ENCODE results near the gene UBE2R2. TPM values are rescaled to one million over a fixed set of nuclear protein-coding genes. Genes with fewer than 3 reads are reported as not detected.

Gene UBE2R2
- total and polyA plus RNA-seq, 4 donors, result 16.2 to 29.5 (median 27.4) TPM

DNA sequence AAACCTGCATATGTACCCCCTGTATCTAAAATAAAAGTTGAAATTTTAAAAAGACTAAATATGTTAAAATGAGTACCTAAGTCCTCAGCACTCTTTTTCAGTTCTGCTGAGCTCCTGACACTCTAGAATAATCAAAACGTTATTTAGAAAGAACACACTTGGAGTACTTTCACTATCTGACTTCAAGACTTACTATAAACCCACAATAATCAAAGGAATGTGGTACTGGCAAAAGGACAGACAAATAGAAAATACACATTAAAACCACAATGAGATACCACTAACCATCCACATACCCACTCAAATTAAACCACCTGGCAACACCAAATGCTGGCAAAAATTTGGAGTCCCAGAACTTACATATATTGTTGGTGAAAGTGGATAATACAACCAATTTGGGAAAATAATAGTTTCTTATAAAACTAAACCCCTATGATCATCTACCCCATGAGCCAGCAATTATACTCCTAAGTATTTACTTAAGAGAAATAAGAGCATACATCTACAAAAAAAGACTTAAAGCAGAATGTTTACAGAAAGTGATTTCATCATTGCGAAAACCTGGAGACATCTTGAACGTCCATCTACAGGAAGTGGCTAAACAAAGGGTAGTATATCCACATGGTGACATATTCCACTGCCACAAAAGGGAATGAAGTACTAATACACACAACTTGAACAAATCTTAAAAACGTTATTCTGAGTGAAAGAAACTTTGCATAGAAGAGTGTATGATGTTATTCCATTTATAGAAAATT, 34.4 kb upstream of the UBE2R2 start:
- peaks cover 0 to 3% (median 0%) of the 10 kb centered on the region in 3 donors for H3K27me3 ChIP-seq (ENCODE audit: control insufficient read depth in 3 of 3, insufficient read depth in 3 of 3, low read length in 2 of 3)
- no peaks in the 10 kb centered on the region for H3K36me3 ChIP-seq (ENCODE audit: control insufficient read depth in 4 of 4, insufficient read depth in 4 of 4, low read length in 4 of 4)
- 25 to 38% methylated on average over 4 of the region's 4 CpGs for WGBS, 2 donors
- peaks cover 0 to 6% (median 1%) of the 10 kb centered on the region in 5 donors for H3K4me1 ChIP-seq (ENCODE audit: control insufficient read depth in 5 of 5, insufficient read depth in 5 of 5, low read length in 5 of 5)
- no peak overlapping the region for H3K27ac ChIP-seq (ENCODE audit: low read depth in 1 of 2, low read length in 1 of 2)
- H3K9me3 ChIP-seq (ENCODE audit: control insufficient read depth in 4 of 4, insufficient read depth in 3 of 4, low read length in 3 of 4), result no peaks in the 10 kb centered on the region
- DNase-seq, result peak in 1 of 3 donors; percentile 37
- TF ChIP-seq, protein P1, sequence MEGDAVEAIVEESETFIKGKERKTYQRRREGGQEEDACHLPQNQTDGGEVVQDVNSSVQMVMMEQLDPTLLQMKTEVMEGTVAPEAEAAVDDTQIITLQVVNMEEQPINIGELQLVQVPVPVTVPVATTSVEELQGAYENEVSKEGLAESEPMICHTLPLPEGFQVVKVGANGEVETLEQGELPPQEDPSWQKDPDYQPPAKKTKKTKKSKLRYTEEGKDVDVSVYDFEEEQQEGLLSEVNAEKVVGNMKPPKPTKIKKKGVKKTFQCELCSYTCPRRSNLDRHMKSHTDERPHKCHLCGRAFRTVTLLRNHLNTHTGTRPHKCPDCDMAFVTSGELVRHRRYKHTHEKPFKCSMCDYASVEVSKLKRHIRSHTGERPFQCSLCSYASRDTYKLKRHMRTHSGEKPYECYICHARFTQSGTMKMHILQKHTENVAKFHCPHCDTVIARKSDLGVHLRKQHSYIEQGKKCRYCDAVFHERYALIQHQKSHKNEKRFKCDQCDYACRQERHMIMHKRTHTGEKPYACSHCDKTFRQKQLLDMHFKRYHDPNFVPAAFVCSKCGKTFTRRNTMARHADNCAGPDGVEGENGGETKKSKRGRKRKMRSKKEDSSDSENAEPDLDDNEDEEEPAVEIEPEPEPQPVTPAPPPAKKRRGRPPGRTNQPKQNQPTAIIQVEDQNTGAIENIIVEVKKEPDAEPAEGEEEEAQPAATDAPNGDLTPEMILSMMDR (IDR thresholded peaks at IDR 0.05; ENCODE audit: control extremely low read depth, extremely low read depth), result no peak
- ATAC-seq (ENCODE audit: insufficient read depth, low FRiP score), result no peak
- no peak overlapping the region for H3K9ac ChIP-seq (ENCODE audit: insufficient read depth in 1 of 2, low read length in 2 of 2)
- no peak overlapping the region for H3K4me3 ChIP-seq

DNA sequence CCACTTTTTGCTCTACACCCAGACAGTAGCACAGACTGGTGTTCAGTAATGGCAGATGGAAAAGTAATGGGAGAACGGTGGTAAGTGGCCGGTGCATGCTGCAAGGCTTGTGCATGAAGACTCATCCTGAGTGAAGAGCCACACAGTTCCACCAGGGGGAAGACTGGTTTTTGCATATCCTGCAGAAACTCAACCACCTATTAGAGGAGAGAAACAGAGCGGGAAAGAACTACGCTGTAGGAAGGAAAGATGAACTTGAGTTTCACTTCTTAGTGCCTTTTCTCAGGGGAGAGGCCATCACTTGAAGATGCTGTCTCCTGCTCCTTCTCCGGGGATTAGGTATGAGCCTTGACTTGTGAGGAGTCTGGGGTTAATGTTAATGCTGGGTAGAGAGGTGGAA, 31.0 kb upstream of the UBE2R2 start:
- H3K27ac ChIP-seq (ENCODE audit: low read depth in 1 of 2, low read length in 1 of 2), result no peak overlapping the region
- TF ChIP-seq, protein P1 (IDR thresholded peaks at IDR 0.05; ENCODE audit: control extremely low read depth, extremely low read depth), result no peak
- H3K9ac ChIP-seq (ENCODE audit: insufficient read depth in 1 of 2, low read length in 2 of 2), result no peak overlapping the region
- peak in 1 of 3 donors; percentile 12 for DNase-seq
- no peaks in the 10 kb centered on the region for H3K36me3 ChIP-seq (ENCODE audit: control insufficient read depth in 4 of 4, insufficient read depth in 4 of 4, low read length in 4 of 4)
- H3K4me3 ChIP-seq, result no peak overlapping the region
- H3K4me1 ChIP-seq (ENCODE audit: control insufficient read depth in 5 of 5, insufficient read depth in 5 of 5, low read length in 5 of 5), result peaks cover 0 to 6% (median 5%) of the 10 kb centered on the region in 5 donors
- H3K9me3 ChIP-seq (ENCODE audit: control insufficient read depth in 4 of 4, insufficient read depth in 3 of 4, low read length in 3 of 4), result no peaks in the 10 kb centered on the region
- no peak for ATAC-seq (ENCODE audit: insufficient read depth, low FRiP score)
- peaks cover 0 to 3% (median 0%) of the 10 kb centered on the region in 3 donors for H3K27me3 ChIP-seq (ENCODE audit: control insufficient read depth in 3 of 3, insufficient read depth in 3 of 3, low read length in 2 of 3)
- 92 to 98% methylated on average over 5 of the region's 5 CpGs for WGBS, 2 donors

DNA sequence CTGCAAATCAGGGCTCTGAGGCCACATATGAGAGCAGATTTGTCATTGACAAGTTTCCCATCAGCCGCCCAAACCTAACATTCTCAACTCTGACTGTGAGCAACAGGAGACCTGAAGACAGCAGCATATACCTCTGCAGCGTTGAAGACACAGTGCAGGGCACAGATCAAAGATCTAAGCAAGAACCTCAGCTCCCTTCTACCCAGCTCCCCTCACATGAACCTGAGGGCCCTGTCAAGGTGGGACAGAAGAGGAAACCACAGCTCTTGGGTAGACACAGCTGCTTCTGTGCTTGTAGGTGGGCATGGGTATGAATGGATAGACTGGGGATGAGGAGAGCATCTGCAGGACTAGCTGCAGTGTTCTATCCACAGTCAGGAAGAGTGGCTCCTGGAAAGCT, 30.3 kb upstream of the UBE2R2 start:
- H3K9ac ChIP-seq (ENCODE audit: insufficient read depth in 1 of 2, low read length in 2 of 2), result no peak overlapping the region
- no peaks in the 10 kb centered on the region for H3K9me3 ChIP-seq (ENCODE audit: control insufficient read depth in 4 of 4, insufficient read depth in 3 of 4, low read length in 3 of 4)
- peaks cover 0 to 6% (median 5%) of the 10 kb centered on the region in 5 donors for H3K4me1 ChIP-seq (ENCODE audit: control insufficient read depth in 5 of 5, insufficient read depth in 5 of 5, low read length in 5 of 5)
- H3K36me3 ChIP-seq (ENCODE audit: control insufficient read depth in 4 of 4, insufficient read depth in 4 of 4, low read length in 4 of 4), result no peaks in the 10 kb centered on the region
- 85 to 95% methylated on average over 2 of the region's 2 CpGs for WGBS, 2 donors
- H3K4me3 ChIP-seq, result no peak overlapping the region
- peaks cover 0 to 3% (median 0%) of the 10 kb centered on the region in 3 donors for H3K27me3 ChIP-seq (ENCODE audit: control insufficient read depth in 3 of 3, insufficient read depth in 3 of 3, low read length in 2 of 3)
- ATAC-seq (ENCODE audit: insufficient read depth, low FRiP score) (no peak), DNase-seq (no peak)
- TF ChIP-seq, protein P1 (IDR thresholded peaks at IDR 0.05; ENCODE audit: control extremely low read depth, extremely low read depth), result no peak
- no peak overlapping the region for H3K27ac ChIP-seq (ENCODE audit: low read depth in 1 of 2, low read length in 1 of 2)

Data from lung (tissue), 12 donors.